HEK293 (cell line): ENCODE results near the gene GPR132.

ENCODE experiments used
- EGR2 ChIP-seq: fragments of 450-650 bp; formaldehyde crosslinking; IDR thresholded peaks from 2 replicates; pipeline ENCODE4 v1.5.1; 2016; ENCODE audit warnings: low read depth, missing biosample characterization, missing genetic modification characterization
- REPIN1 ChIP-seq: fragments of 450-650 bp; formaldehyde crosslinking; IDR thresholded peaks from 2 replicates; pipeline ENCODE4 v1.5.1; 2017; ENCODE audit warnings: missing biosample characterization, missing genetic modification characterization, low read depth
- ZNF792 ChIP-seq: fragments of 450-650 bp; formaldehyde crosslinking; IDR thresholded peaks from 2 replicates; pipeline ENCODE4 v1.5.1; 2016; ENCODE audit warnings: missing biosample characterization, missing genetic modification characterization
- TF ChIP-seq, protein P1 (sequence below): fragments of 450-650 bp; formaldehyde crosslinking; IDR thresholded peaks from 2 replicates; pipeline ENCODE4 v1.5.1; 2016; ENCODE audit warnings: missing biosample characterization, missing genetic modification characterization
- TF ChIP-seq, protein P2 (sequence below): fragments of 450-650 bp; formaldehyde crosslinking; IDR thresholded peaks from 2 replicates; pipeline ENCODE4 v1.5.1; 2016; ENCODE audit warnings: missing biosample characterization, missing genetic modification characterization, borderline replicate concordance

DNA sequence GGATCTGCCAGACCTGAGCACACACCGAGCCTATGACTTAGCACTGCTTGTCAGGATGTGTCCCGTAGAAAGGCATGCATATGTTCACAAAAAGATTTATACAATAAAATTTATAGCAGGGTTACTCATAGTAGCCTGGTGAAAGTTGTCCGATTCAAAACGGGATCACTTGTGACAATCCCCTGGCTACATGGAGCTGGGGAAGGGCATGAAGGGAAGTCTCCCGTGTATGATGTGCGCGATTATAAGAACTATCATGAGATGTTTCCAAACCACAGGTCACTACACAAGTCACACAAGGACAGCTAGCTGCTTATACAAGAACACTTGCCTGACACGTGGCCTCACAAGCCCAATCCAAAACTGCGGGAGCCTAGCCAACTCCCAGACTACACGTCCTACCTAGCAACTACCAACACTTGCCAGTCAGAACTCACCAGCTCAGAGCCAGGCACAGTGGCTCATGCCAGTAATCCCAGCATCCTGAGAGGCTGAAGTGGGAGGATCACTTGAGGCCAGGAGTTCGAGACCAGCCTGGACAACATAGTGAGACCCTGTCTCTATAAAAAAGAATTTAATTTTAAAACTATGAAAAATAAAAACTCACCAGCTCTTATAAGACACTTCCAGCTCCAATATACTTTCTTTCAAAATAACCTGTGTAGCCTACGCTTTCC lies 36.8 kb downstream of the GPR132 start:
- TF ChIP-seq, protein P1, sequence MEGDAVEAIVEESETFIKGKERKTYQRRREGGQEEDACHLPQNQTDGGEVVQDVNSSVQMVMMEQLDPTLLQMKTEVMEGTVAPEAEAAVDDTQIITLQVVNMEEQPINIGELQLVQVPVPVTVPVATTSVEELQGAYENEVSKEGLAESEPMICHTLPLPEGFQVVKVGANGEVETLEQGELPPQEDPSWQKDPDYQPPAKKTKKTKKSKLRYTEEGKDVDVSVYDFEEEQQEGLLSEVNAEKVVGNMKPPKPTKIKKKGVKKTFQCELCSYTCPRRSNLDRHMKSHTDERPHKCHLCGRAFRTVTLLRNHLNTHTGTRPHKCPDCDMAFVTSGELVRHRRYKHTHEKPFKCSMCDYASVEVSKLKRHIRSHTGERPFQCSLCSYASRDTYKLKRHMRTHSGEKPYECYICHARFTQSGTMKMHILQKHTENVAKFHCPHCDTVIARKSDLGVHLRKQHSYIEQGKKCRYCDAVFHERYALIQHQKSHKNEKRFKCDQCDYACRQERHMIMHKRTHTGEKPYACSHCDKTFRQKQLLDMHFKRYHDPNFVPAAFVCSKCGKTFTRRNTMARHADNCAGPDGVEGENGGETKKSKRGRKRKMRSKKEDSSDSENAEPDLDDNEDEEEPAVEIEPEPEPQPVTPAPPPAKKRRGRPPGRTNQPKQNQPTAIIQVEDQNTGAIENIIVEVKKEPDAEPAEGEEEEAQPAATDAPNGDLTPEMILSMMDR (tag by site-specific recombination) = no peak
- TF ChIP-seq EGR2 (tag by site-specific recombination) (no peak), ZNF792 (no peak), REPIN1 (tag by site-specific recombination) (no peak)
- TF ChIP-seq, protein P2, sequence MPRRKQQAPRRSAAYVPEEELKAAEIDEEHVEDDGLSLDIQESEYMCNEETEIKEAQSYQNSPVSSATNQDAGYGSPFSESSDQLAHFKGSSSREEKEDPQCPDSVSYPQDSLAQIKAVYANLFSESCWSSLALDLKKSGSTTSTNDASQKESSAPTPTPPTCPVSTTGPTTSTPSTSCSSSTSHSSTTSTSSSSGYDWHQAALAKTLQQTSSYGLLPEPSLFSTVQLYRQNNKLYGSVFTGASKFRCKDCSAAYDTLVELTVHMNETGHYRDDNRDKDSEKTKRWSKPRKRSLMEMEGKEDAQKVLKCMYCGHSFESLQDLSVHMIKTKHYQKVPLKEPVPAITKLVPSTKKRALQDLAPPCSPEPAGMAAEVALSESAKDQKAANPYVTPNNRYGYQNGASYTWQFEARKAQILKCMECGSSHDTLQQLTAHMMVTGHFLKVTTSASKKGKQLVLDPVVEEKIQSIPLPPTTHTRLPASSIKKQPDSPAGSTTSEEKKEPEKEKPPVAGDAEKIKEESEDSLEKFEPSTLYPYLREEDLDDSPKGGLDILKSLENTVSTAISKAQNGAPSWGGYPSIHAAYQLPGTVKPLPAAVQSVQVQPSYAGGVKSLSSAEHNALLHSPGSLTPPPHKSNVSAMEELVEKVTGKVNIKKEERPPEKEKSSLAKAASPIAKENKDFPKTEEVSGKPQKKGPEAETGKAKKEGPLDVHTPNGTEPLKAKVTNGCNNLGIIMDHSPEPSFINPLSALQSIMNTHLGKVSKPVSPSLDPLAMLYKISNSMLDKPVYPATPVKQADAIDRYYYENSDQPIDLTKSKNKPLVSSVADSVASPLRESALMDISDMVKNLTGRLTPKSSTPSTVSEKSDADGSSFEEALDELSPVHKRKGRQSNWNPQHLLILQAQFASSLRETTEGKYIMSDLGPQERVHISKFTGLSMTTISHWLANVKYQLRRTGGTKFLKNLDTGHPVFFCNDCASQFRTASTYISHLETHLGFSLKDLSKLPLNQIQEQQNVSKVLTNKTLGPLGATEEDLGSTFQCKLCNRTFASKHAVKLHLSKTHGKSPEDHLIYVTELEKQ (tag by site-specific recombination) = no peak
